Measurements from ENCODE around the gene PKHD1.

- TF ChIP-seq POLR2A (IDR thresholded peaks at IDR 0.05) (no peak), CTCF (IDR thresholded peaks at IDR 0.05) (no peak)
Measured at GRCh38 chr6:52117352-52117751, 29.9 kb upstream of the PKHD1 start.

Data from heart left ventricle (tissue), 13 donors.